ENCODE results near the gene SDSL. TPM values are rescaled to one million over a fixed set of nuclear protein-coding genes. Genes with fewer than 3 reads are reported as not detected.

Gene SDSL
- total and polyA plus RNA-seq, 2 of the 13 experiments (the other 11 are each of a cell fraction or from before 2014, with no cell fraction given): 1.2 to 1.7 TPM

DNA sequence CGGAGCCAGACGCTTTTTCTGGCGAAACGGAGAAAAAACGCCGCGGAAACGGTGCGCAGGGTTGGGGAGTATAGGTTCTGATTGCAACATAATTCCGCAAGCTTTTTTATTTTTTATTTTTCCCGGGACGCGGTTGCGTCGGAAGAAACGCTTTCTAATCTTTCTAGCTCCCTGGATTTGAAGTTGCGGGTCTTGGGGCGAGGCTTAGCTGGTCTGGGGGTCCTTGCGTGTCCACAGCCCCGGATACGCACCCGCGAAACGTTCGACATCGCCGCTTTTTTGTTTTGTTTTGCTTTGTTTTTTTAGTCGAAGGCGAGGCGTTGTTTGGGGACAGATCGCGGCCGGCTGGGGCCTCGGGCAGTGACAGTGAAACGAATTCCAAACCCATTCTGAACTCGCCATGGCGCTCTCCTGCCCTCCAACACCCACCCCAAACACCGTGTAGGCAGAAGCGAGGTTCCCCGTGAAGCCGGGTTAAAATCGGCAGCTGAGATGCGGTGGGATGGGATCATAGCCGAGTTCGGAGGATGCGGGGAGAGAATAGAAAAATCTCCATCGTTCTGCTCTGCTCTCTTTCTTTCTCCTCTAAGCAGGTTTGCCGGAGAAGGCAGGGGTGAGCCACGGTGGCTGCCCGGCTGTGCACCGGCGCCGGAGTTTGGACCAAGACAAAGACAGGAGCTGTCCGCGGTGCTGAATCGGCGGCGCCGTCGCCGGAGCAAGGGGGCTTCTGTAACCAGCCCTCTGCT lies 57.6 kb downstream of the SDSL start (continued):
- no peak for TF ChIP-seq SMARCE1 (IDR thresholded peaks at IDR 0.05; ENCODE audit: borderline replicate concordance)
- no peak for TF ChIP-seq ZNF121 (CRISPR knock-in tag; IDR thresholded peaks at IDR 0.05)
- TF ChIP-seq SNAI1 (CRISPR knock-in tag; IDR thresholded peaks at IDR 0.05; ENCODE audit: borderline replicate concordance): no peak
- no peak for TF ChIP-seq ZNF30 (CRISPR knock-in tag; IDR thresholded peaks at IDR 0.05)
- TF ChIP-seq ZNF264 (CRISPR knock-in tag; IDR thresholded peaks at IDR 0.05): 0 out of 2 replicates have a peak, but pooled peaks have one; percentile 32
- TF ChIP-seq KLF13 (CRISPR knock-in tag; IDR thresholded peaks at IDR 0.05): no peak
- TF ChIP-seq, protein P1, sequence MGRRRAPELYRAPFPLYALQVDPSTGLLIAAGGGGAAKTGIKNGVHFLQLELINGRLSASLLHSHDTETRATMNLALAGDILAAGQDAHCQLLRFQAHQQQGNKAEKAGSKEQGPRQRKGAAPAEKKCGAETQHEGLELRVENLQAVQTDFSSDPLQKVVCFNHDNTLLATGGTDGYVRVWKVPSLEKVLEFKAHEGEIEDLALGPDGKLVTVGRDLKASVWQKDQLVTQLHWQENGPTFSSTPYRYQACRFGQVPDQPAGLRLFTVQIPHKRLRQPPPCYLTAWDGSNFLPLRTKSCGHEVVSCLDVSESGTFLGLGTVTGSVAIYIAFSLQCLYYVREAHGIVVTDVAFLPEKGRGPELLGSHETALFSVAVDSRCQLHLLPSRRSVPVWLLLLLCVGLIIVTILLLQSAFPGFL (CRISPR knock-in tag; IDR thresholded peaks at IDR 0.05): 0 out of 2 replicates have a peak, but pooled peaks have one; percentile 49
- no peak for TF ChIP-seq SIX1 (CRISPR knock-in tag; IDR thresholded peaks at IDR 0.05; ENCODE audit: borderline replicate concordance)
- TF ChIP-seq, protein P2, sequence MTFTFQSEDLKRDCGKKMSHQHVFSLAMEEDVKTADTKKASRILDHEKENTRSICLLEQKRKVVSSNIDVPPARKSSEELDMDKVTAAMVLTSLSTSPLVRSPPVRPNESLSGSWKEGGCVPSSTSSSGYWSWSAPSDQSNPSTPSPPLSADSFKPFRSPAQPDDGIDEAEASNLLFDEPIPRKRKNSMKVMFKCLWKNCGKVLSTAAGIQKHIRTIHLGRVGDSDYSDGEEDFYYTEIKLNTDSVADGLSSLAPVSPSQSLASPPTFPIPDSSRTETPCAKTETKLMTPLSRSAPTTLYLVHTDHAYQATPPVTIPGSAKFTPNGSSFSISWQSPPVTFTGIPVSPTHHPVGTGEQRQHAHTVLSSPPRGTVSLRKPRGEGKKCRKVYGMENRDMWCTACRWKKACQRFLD (CRISPR knock-in tag; IDR thresholded peaks at IDR 0.05; ENCODE audit: borderline replicate concordance): no peak
- no peak for TF ChIP-seq CC2D1A (CRISPR knock-in tag; IDR thresholded peaks at IDR 0.05)
- TF ChIP-seq, protein P3, sequence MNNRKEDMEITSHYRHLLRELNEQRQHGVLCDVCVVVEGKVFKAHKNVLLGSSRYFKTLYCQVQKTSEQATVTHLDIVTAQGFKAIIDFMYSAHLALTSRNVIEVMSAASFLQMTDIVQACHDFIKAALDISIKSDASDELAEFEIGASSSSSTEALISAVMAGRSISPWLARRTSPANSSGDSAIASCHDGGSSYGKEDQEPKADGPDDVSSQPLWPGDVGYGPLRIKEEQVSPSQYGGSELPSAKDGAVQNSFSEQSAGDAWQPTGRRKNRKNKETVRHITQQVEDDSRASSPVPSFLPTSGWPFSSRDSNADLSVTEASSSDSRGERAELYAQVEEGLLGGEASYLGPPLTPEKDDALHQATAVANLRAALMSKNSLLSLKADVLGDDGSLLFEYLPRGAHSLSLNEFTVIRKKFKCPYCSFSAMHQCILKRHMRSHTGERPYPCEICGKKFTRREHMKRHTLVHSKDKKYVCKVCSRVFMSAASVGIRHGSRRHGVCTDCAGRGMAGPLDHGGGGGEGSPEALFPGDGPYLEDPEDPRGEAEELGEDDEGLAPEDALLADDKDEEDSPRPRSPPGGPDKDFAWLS (CRISPR knock-in tag; IDR thresholded peaks at IDR 0.05; ENCODE audit: borderline replicate concordance): no peak
- no peak for TF ChIP-seq ZNF251 (CRISPR knock-in tag; IDR thresholded peaks at IDR 0.05)
- TF ChIP-seq ZFYVE20 (CRISPR knock-in tag; IDR thresholded peaks at IDR 0.05; ENCODE audit: borderline replicate concordance, low read depth): no peak
- no peak for TF ChIP-seq ZBTB38 (CRISPR knock-in tag; IDR thresholded peaks at IDR 0.05)
- TF ChIP-seq, protein P4, sequence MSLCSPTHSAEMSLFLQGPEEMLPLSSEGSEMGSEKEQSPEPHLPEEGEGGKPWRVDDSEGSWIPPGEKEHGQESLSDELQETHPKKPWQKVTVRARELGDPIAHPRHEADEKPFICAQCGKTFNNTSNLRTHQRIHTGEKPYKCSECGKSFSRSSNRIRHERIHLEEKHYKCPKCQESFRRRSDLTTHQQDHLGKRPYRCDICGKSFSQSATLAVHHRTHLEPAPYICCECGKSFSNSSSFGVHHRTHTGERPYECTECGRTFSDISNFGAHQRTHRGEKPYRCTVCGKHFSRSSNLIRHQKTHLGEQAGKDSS (CRISPR knock-in tag; IDR thresholded peaks at IDR 0.05; ENCODE audit: borderline replicate concordance, low read depth): no peak
- no peak for TF ChIP-seq CHD4 (IDR thresholded peaks at IDR 0.05; ENCODE audit: borderline replicate concordance, low read length)
- no peak for TF ChIP-seq PRMT3 (CRISPR knock-in tag; IDR thresholded peaks at IDR 0.05; ENCODE audit: borderline replicate concordance, low read depth)
- no peak for TF ChIP-seq BRD4 (CRISPR knock-in tag; IDR thresholded peaks at IDR 0.05)
- no peak for TF ChIP-seq CBFB (CRISPR knock-in tag; IDR thresholded peaks at IDR 0.05)
- TF ChIP-seq FOXP1 (IDR thresholded peaks at IDR 0.05): no peak
- TF ChIP-seq FOXP1 (CRISPR knock-in tag; IDR thresholded peaks at IDR 0.05): no peak
- TF ChIP-seq ZNF331 (CRISPR knock-in tag; IDR thresholded peaks at IDR 0.05): peak; percentile 64; the same call in 1 of the 2 replicates
